Adrenal gland (tissue), 12 donors: ENCODE data around the gene KCNJ6. TPM values are rescaled to one million over a fixed set of nuclear protein-coding genes. Genes with fewer than 3 reads are reported as not detected.

Source experiments
- DNase-seq, 7 donors: peaks; one replicate each; pipeline ENCODE4 v3.0.0-alpha.2; 2019 to 2020
- H3K27ac ChIP-seq, 5 donors: fragments of 200-600 bp; sonication (generic) in 4 of 5; 1 replicate in 3 of 5; 2 replicates in 2 of 5; pipeline versions ENCODE4 v1.5.1 to v1.8.0; 2016 to 2020; ENCODE audit warnings: mild to moderate bottlenecking in 1 of 5
- H3K27me3 ChIP-seq: fragments of 200-600 bp; 2 replicates; pipeline ENCODE4 v1.8.0; 2021
- H3K36me3 ChIP-seq, 2 donors: fragments of 200-600 bp; replicated peaks in 1 of 2; 1 replicate in 1 of 2; 2 replicates in 1 of 2; pipeline versions ENCODE4 v1.5.1 to v1.8.0; 2018 to 2022
- H3K4me1 ChIP-seq, 2 donors: fragments of 200-600 bp; replicated peaks in 1 of 2; 1 replicate in 1 of 2; 2 replicates in 1 of 2; pipeline versions ENCODE4 v1.5.1 to v1.8.0; 2018 to 2021
- H3K4me3 ChIP-seq, 4 donors: fragments of 200-600 bp; sonication (generic) in 3 of 4; one replicate each; pipeline ENCODE4 v1.5.1; 2016 to 2018
- H3K9me3 ChIP-seq, 3 donors: fragments of 200-600 bp; sonication (generic) in 1 of 3; replicated peaks in 1 of 3; 1 replicate in 2 of 3; 2 replicates in 1 of 3; pipeline versions ENCODE4 v1.5.1 to v1.8.0; 2016 to 2021
- POLR2A ChIP-seq, 2 donors: fragments of 450-650 bp; IDR thresholded peaks; one replicate each; pipeline ENCODE4 v1.6.1; 2017; ENCODE audit warnings: antibody characterized with exemption in 2 of 2, mild to moderate bottlenecking in 2 of 2, moderate library complexity in 1 of 2
- WGBS, 4 donors: extraction: QIAGEN DNeasy Blood & Tissue Kit in 2 of 4; methylation state at CpG; one replicate each; pipeline versions ENCODE4 v1.1.5 to v1.1.7; 2013 to 2017; 5-methylcytosine and 5-hydroxymethylcytosine counted together
- intact Hi-C, 2 donors: fragments of 100-400 bp; cut with DNase I; formaldehyde crosslinking; loops; one replicate each; pipeline versions ENCODE4 v1.14.1 to v1.15.0; 2022 to 2023
- polyA plus RNA-seq, 3 donors: library from polyadenylated mRNA; stranded (reverse); fragments of 200-250 nt in 2 of 3; fragments of 350-450 nt in 1 of 3; fragmentation: Illumina TruSeq in 1 of 3; extraction: RNeasy Lipid Tissue Mini Kit (QIAGEN cat#74804) in 1 of 3; gene quantifications; one replicate each; pipeline ENCODE4 v1.2.3, GENCODE V29; 2013 to 2014
- total RNA-seq, 9 donors: library from RNA; depleted of rRNA in 4 of 9; stranded (reverse); fragments of >200 nt in 4 of 9; fragments of 120-200 nt in 1 of 9; fragmentation: NEBNext Ultra II Directional in 1 of 9; extraction: Animal tissue kit (Norgen Biotek cat#: 25700) in 1 of 9; gene quantifications; one replicate each; pipeline versions ENCODE4 v1.1.0 to v1.2.4, GENCODE V29; 2013 to 2023
- TF ChIP-seq, protein P1 (sequence below), 6 experiments: fragments of 450-650 bp in 4 of 6; fragments of 200-600 bp in 2 of 6; sonication (generic) in 1 of 6; IDR thresholded peaks; 1 replicate in 5 of 6; 2 replicates in 1 of 6; pipeline versions ENCODE4 v1.5.1 to v1.8.0; 2016 to 2021; ENCODE audit warnings: antibody characterized with exemption in 6 of 6, mild to moderate bottlenecking in 2 of 6, moderate library complexity in 1 of 6
- donor health status: healthy with polysubstance abuse.
- donor health status: Bipolar disorder and iron deficiency.
- donor health status: DM: yes; HTN: yes; CAD: no.
- donor health status: DM: no; HTN: no; CAD: no.
- donor health status: DM: no; HTN: no; CAD: no.
- donor health status: DM: yes; HTN: yes; CAD: no.

The KCNJ6 gene
- total and polyA plus RNA-seq, 12 donors, result 0.03 to 0.60 (median 0.07) TPM; not detected in 4

- Histone ChIP-seq H3K36me3 (no peaks in the 10 kb centered on the region), H3K9me3 (no peaks in the 10 kb centered on the region), H3K4me3 (no peak overlapping the region), H3K27ac (no peak overlapping the region), H3K27me3 (peaks cover 35% of the 10 kb centered on the region), H3K4me1 (peaks cover 0 to 9% of the 10 kb centered on the region in 2 donors)
- 1 to 2% (median 2%) methylated on average over 26 of the region's 26 CpGs for WGBS, 4 donors
- intact Hi-C loops, result loop anchor here in 1 of 2 donors (10.0 kb wide), 1 partner anchor 201 kb away; no protein-coding TSS in a partner anchor
- TF ChIP-seq, protein P1, sequence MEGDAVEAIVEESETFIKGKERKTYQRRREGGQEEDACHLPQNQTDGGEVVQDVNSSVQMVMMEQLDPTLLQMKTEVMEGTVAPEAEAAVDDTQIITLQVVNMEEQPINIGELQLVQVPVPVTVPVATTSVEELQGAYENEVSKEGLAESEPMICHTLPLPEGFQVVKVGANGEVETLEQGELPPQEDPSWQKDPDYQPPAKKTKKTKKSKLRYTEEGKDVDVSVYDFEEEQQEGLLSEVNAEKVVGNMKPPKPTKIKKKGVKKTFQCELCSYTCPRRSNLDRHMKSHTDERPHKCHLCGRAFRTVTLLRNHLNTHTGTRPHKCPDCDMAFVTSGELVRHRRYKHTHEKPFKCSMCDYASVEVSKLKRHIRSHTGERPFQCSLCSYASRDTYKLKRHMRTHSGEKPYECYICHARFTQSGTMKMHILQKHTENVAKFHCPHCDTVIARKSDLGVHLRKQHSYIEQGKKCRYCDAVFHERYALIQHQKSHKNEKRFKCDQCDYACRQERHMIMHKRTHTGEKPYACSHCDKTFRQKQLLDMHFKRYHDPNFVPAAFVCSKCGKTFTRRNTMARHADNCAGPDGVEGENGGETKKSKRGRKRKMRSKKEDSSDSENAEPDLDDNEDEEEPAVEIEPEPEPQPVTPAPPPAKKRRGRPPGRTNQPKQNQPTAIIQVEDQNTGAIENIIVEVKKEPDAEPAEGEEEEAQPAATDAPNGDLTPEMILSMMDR (IDR thresholded peaks at IDR 0.05), result no peak
- TF ChIP-seq POLR2A (IDR thresholded peaks at IDR 0.05), result no peak
- DNase-seq, result no peak
These were observed 332 bp downstream of the KCNJ6 start for GRCh38 chr21:37915941-37916309.

GRCh38 chr21:37915497-37915911 is 753 bp downstream of the KCNJ6 start:
- no peak for DNase-seq
- Histone ChIP-seq H3K4me1 (peaks cover 0 to 9% of the 10 kb centered on the region in 2 donors), H3K9me3 (no peaks in the 10 kb centered on the region), H3K36me3 (no peaks in the 10 kb centered on the region), H3K4me3 (no peak overlapping the region), H3K27me3 (peaks cover 35% of the 10 kb centered on the region), H3K27ac (no peak overlapping the region)
- TF ChIP-seq, protein P1 (IDR thresholded peaks at IDR 0.05), result no peak
- no peak for TF ChIP-seq POLR2A (IDR thresholded peaks at IDR 0.05)
- 3 to 5% (median 4%) methylated on average over 28 of the region's 28 CpGs for WGBS, 4 donors
- intact Hi-C loops, result loop anchor here in 1 of 2 donors (10.0 kb wide), 1 partner anchor 201 kb away; no protein-coding TSS in a partner anchor

- TF ChIP-seq POLR2A (IDR thresholded peaks at IDR 0.05), result no peak
- TF ChIP-seq, protein P1 (IDR thresholded peaks at IDR 0.05), result no peak
- Histone ChIP-seq H3K9me3 (no peaks in the 10 kb centered on the region), H3K27me3 (peaks cover 34% of the 10 kb centered on the region), H3K36me3 (no peaks in the 10 kb centered on the region), H3K4me1 (peaks cover 0 to 9% of the 10 kb centered on the region in 2 donors), H3K27ac (no peak overlapping the region), H3K4me3 (no peak overlapping the region)
- DNase-seq, result no peak
- intact Hi-C loops, result loop anchor here in 1 of 2 donors (10.0 kb wide), 1 partner anchor 198 kb away; no protein-coding TSS in a partner anchor
These were observed 3.6 kb downstream of the KCNJ6 start for GRCh38 chr21:37912616-37913015.

GRCh38 chr21:37909936-37910335 is 6.3 kb downstream of the KCNJ6 start:
- H3K9me3 ChIP-seq, result no peaks in the 10 kb centered on the region
- H3K27me3 ChIP-seq, result peaks cover 14% of the 10 kb centered on the region
- no peak overlapping the region for H3K4me3 ChIP-seq
- DNase-seq, result no peak
- H3K27ac ChIP-seq, result no peak overlapping the region
- H3K4me1 ChIP-seq, result no peaks in the 10 kb centered on the region
- 76 to 87% (median 81%) methylated on average over 6 of the region's 6 CpGs for WGBS, 4 donors
- H3K36me3 ChIP-seq, result no peaks in the 10 kb centered on the region
- TF ChIP-seq POLR2A (IDR thresholded peaks at IDR 0.05), result no peak
- TF ChIP-seq, protein P1 (IDR thresholded peaks at IDR 0.05), result no peak
- intact Hi-C loops, result loop anchor here in 1 of 2 donors (10.0 kb wide), 1 partner anchor 195 kb away; no protein-coding TSS in a partner anchor
